ENCODE results near the gene VAV3. TPM values are rescaled to one million over a fixed set of nuclear protein-coding genes. Genes with fewer than 3 reads are reported as not detected.
A peak's percentile ranks its signal among the peaks of the same experiment; 100 is the strongest.

VAV3 gene
- total RNA-seq, 2 donors from 2014 or later, result 11.6 to 14.1 TPM

DNA sequence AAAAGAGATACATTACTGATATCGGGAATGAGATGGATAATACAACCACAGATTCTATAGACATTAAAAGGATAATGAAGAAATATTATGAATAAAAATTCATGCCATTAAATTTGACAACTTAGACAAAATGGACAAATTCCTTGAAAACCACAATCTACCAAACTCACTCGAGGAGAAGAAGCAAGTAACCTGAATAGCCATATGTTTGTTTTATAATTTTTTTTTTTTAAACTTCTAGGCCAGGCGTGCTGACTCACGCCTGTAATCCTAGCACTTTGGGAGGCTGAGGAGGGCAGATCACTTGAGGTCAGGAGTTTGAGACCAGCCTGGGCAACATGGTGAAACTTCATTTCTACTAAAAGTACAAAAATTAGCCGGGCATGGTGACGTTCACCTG, 327.9 kb downstream of the VAV3 start:
- no peaks in the 10 kb centered on the region for H3K36me3 Mint-ChIP-seq
- no peaks in the 10 kb centered on the region for H3K9me3 Mint-ChIP-seq
- no peak overlapping the region for H3K27ac Mint-ChIP-seq
- DNase-seq (ENCODE audit: low spot score), result no peak
- no peaks in the 10 kb centered on the region for H3K27me3 Mint-ChIP-seq
- H3K4me1 Mint-ChIP-seq (ENCODE audit: low read depth in 2 of 2), result peaks cover 5 to 16% of the 10 kb centered on the region in 2 donors
- no peak for ATAC-seq
- no peak overlapping the region for H3K4me3 Mint-ChIP-seq

DNA sequence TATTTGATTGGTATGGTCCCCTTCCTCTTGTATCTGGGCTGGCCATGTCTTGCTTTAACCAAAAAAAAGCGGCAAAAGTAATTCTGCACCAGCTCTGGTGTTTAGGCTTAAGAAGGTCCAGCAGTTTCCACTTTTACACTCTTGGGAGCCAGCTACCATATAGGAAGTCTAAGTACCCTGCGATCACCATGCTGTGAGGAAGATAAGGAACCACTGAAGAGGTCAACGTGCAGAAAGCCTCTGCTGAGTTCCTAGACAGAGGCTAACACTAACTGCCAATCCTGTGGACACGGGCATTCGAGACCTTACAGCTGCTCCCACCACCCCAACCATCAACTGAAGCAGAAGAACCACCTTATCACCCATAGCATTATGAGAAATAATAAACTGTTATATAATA, 331.4 kb downstream of the VAV3 start:
- Mint-ChIP-seq H3K36me3 (no peaks in the 10 kb centered on the region), H3K27ac (no peak overlapping the region), H3K9me3 (no peaks in the 10 kb centered on the region), H3K4me1 (ENCODE audit: low read depth in 2 of 2) (peaks cover 8 to 17% of the 10 kb centered on the region in 2 donors), H3K27me3 (no peaks in the 10 kb centered on the region), H3K4me3 (no peak overlapping the region)
- DNase-seq (ENCODE audit: low spot score) (no peak), ATAC-seq (no peak)

DNA sequence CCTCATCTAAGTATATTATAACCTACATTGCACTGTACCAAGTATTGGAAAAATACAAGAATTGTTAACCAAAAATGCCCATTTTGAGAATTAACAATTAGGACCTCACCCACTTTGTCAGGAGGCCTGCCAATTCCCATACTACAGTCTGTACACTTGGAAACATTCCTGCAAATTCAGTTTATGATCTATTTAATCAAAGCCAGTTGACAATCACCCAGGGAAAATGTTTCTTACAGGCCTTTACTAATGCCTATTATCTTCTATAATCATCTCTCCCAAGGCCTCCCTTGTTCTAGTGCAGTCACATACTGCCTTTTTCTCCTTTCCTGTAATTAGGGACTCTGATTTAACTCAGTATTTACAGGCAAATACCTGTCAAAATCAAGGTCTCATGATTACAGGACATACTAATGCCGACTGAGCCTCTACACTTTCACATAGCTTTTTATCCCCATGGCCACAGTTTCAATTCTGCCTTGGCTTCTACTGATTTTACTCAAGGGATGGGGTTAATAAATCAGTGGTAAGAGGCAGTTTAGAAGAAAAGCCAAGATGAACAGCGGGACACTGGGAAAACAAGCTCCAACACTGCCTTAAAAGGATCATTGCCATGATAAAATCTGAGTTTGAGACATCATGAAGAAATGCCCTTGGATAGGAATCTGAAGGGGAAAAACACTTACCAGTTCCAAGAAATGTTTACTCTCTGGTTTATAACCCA, 338.7 kb downstream of the VAV3 start:
- no peak overlapping the region for H3K4me3 Mint-ChIP-seq
- H3K27ac Mint-ChIP-seq, result no peak overlapping the region
- DNase-seq (ENCODE audit: low spot score) (no peak), ATAC-seq (no peak)
- H3K4me1 Mint-ChIP-seq (ENCODE audit: low read depth in 2 of 2), result peaks cover 10 to 28% of the 10 kb centered on the region in 2 donors
- no peaks in the 10 kb centered on the region for H3K9me3 Mint-ChIP-seq
- no peaks in the 10 kb centered on the region for H3K27me3 Mint-ChIP-seq
- H3K36me3 Mint-ChIP-seq, result no peaks in the 10 kb centered on the region

DNA sequence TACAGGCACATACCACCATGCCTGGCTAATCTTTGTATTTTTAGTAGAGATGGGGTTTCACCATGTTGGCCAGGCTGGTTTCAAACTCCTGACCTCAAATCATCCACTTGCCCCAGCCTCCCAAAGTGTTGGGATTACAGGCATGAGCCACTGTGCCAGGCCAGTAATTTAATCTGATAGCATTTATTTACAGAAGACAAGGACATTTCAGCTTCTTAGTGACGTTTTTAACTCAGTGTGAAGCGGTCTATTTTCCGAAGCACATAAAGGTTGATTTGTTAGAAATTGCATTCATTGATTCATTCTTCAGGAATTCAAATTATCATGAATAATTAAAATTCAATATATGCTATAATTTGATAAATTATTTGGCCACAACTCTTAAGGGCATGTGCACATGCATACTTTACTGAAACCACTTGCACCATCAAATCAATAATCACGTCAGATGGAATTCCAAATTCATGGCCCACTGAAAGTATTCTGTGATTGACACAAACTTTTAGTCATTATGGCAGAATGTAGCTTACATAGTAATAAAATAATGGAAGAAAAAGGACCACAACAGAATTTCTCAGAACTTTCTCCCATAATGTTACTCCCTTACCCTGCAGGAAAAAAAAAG, 339.5 kb downstream of the VAV3 start:
- no peak overlapping the region for H3K27ac Mint-ChIP-seq
- peaks cover 10 to 30% of the 10 kb centered on the region in 2 donors for H3K4me1 Mint-ChIP-seq (ENCODE audit: low read depth in 2 of 2)
- no peaks in the 10 kb centered on the region for H3K9me3 Mint-ChIP-seq
- no peak overlapping the region for H3K4me3 Mint-ChIP-seq
- DNase-seq (ENCODE audit: low spot score) (no peak), ATAC-seq (no peak)
- no peaks in the 10 kb centered on the region for H3K27me3 Mint-ChIP-seq
- H3K36me3 Mint-ChIP-seq, result no peaks in the 10 kb centered on the region

- peak overlapping the region; percentile 4 for H3K4me3 Mint-ChIP-seq
- H3K4me1 Mint-ChIP-seq (ENCODE audit: low read depth in 2 of 2), result peaks cover 11 to 35% of the 10 kb centered on the region in 2 donors
Observed at GRCh38 chr1:107623431-107623830, 341.5 kb downstream of the VAV3 start.

DNA sequence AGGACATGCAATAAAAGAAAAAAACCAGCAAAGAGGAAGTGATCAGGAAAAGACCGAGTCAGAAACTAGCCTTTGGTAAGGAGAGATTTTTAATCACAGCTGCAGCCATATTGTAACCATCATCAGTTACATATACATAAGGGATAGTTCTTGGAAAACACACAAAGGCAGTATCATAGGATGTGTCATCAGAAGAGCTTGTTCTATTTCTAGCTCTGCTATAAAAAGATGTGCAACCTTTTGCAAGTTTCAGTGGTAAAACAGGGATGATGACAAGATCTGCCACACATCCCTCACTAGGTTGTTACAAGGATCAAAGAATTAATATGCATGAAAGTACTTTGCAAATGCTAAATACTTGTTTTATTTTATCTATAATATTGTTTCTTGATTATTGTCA, 342.0 kb downstream of the VAV3 start:
- peak overlapping the region in 1 of 2 donors; percentile 9 for H3K27ac Mint-ChIP-seq
- DNase-seq (ENCODE audit: low spot score) (no peak), ATAC-seq (peak; percentile 70 to 89)
- peaks cover 11 to 35% of the 10 kb centered on the region in 2 donors for H3K4me1 Mint-ChIP-seq (ENCODE audit: low read depth in 2 of 2)
- no peaks in the 10 kb centered on the region for H3K36me3 Mint-ChIP-seq
- peak overlapping the region; percentile 35 for H3K4me3 Mint-ChIP-seq
- H3K9me3 Mint-ChIP-seq, result no peaks in the 10 kb centered on the region
- H3K27me3 Mint-ChIP-seq, result no peaks in the 10 kb centered on the region

More at GRCh38 chr1:107623431-107623830, 341.5 kb downstream of the VAV3 start:
- ATAC-seq (no peak), DNase-seq (ENCODE audit: low spot score) (no peak)
- Mint-ChIP-seq H3K36me3 (no peaks in the 10 kb centered on the region), H3K9me3 (no peaks in the 10 kb centered on the region), H3K27ac (no peak overlapping the region), H3K27me3 (no peaks in the 10 kb centered on the region)

DNA sequence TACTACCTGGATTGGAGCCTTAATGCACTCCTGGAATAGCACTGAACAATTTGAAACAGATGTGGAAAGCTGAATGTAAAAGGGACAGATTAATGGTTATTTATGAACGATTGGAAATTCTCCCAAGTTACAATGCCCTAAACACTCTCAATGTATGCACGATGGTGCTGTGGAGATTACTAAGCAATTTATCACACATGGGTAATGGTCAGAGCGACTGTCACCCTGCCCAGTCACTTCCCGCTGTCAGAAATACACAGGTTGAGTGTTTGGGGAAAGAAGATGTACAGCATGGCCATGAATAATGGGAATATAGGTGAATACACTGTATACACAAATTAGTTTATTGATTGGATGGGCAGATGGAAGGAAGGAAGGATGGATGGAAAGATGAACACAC, 342.4 kb downstream of the VAV3 start:
- no peak for DNase-seq (ENCODE audit: low spot score)
- peak in 1 of 2 donors; percentile 56 for ATAC-seq
- peaks cover 11 to 35% of the 10 kb centered on the region in 2 donors for H3K4me1 Mint-ChIP-seq (ENCODE audit: low read depth in 2 of 2)

GRCh38 chr1:107620753-107621152, 344.2 kb downstream of the VAV3 start:
- no peak overlapping the region for H3K27ac Mint-ChIP-seq
- no peaks in the 10 kb centered on the region for H3K27me3 Mint-ChIP-seq
- DNase-seq (ENCODE audit: low spot score), result no peak
- peaks cover 11 to 31% of the 10 kb centered on the region in 2 donors for H3K4me1 Mint-ChIP-seq (ENCODE audit: low read depth in 2 of 2)
- H3K36me3 Mint-ChIP-seq, result peaks cover 9% of the 10 kb centered on the region
- no peak for ATAC-seq
- no peak overlapping the region for H3K4me3 Mint-ChIP-seq
- no peaks in the 10 kb centered on the region for H3K9me3 Mint-ChIP-seq

More for the DNA sequence above, 342.4 kb downstream of the VAV3 start:
- Mint-ChIP-seq H3K36me3 (no peaks in the 10 kb centered on the region), H3K27ac (peak overlapping the region in 1 of 2 donors; percentile 9), H3K4me3 (peak overlapping the region; percentile 35), H3K9me3 (no peaks in the 10 kb centered on the region), H3K27me3 (no peaks in the 10 kb centered on the region)

- ATAC-seq, result no peak
- DNase-seq (ENCODE audit: low spot score), result no peak
- Mint-ChIP-seq H3K4me1 (ENCODE audit: low read depth in 2 of 2) (peaks cover 14 to 22% of the 10 kb centered on the region in 2 donors), H3K27ac (no peak overlapping the region), H3K27me3 (no peaks in the 10 kb centered on the region), H3K36me3 (peaks cover 28% of the 10 kb centered on the region), H3K4me3 (no peak overlapping the region), H3K9me3 (no peaks in the 10 kb centered on the region)
Observed at GRCh38 chr1:107618539-107618938, 346.4 kb downstream of the VAV3 start.

GRCh38 chr1:107617921-107618320, 347.1 kb downstream of the VAV3 start:
- H3K4me1 Mint-ChIP-seq (ENCODE audit: low read depth in 2 of 2), result peaks cover 14 to 17% of the 10 kb centered on the region in 2 donors
- no peak overlapping the region for H3K27ac Mint-ChIP-seq
- H3K36me3 Mint-ChIP-seq, result peaks cover 35% of the 10 kb centered on the region
- DNase-seq (ENCODE audit: low spot score), result no peak
- no peaks in the 10 kb centered on the region for H3K27me3 Mint-ChIP-seq
- no peaks in the 10 kb centered on the region for H3K9me3 Mint-ChIP-seq
- H3K4me3 Mint-ChIP-seq, result no peak overlapping the region
- no peak for ATAC-seq

- peaks cover 39% of the 10 kb centered on the region for H3K36me3 Mint-ChIP-seq
- no peak overlapping the region for H3K27ac Mint-ChIP-seq
- H3K4me1 Mint-ChIP-seq (ENCODE audit: low read depth in 2 of 2), result peaks cover 9 to 12% of the 10 kb centered on the region in 2 donors
- H3K9me3 Mint-ChIP-seq, result peaks cover 4% of the 10 kb centered on the region
- ATAC-seq, result no peak
- DNase-seq (ENCODE audit: low spot score), result no peak
- no peaks in the 10 kb centered on the region for H3K27me3 Mint-ChIP-seq
- H3K4me3 Mint-ChIP-seq, result no peak overlapping the region
Observed at GRCh38 chr1:107617456-107617855, 347.5 kb downstream of the VAV3 start.

GRCh38 chr1:107609808-107610207, 355.2 kb downstream of the VAV3 start:
- DNase-seq (ENCODE audit: low spot score) (no peak), ATAC-seq (no peak)
- H3K36me3 Mint-ChIP-seq, result peaks cover 30% of the 10 kb centered on the region
- peaks cover 6% of the 10 kb centered on the region for H3K9me3 Mint-ChIP-seq
- H3K27me3 Mint-ChIP-seq, result no peaks in the 10 kb centered on the region
- H3K27ac Mint-ChIP-seq, result no peak overlapping the region
- peaks cover 0 to 11% of the 10 kb centered on the region in 2 donors for H3K4me1 Mint-ChIP-seq (ENCODE audit: low read depth in 2 of 2)
- no peak overlapping the region for H3K4me3 Mint-ChIP-seq

GRCh38 chr1:107604825-107605224, 360.2 kb downstream of the VAV3 start:
- ATAC-seq (no peak), DNase-seq (ENCODE audit: low spot score) (no peak)
- no peaks in the 10 kb centered on the region for H3K27me3 Mint-ChIP-seq
- H3K4me1 Mint-ChIP-seq (ENCODE audit: low read depth in 2 of 2), result peaks cover 0 to 15% of the 10 kb centered on the region in 2 donors
- no peaks in the 10 kb centered on the region for H3K9me3 Mint-ChIP-seq
- H3K4me3 Mint-ChIP-seq, result no peak overlapping the region
- peaks cover 5% of the 10 kb centered on the region for H3K36me3 Mint-ChIP-seq
- H3K27ac Mint-ChIP-seq, result no peak overlapping the region

GRCh38 chr1:107600607-107601160, 364.3 kb downstream of the VAV3 start:
- peaks cover 5% of the 10 kb centered on the region for H3K36me3 Mint-ChIP-seq
- no peak for DNase-seq (ENCODE audit: low spot score)
- no peaks in the 10 kb centered on the region for H3K9me3 Mint-ChIP-seq
- no peak for ATAC-seq
- H3K4me3 Mint-ChIP-seq, result no peak overlapping the region
- H3K4me1 Mint-ChIP-seq (ENCODE audit: low read depth in 2 of 2), result peaks cover 3 to 10% of the 10 kb centered on the region in 2 donors
- no peaks in the 10 kb centered on the region for H3K27me3 Mint-ChIP-seq
- H3K27ac Mint-ChIP-seq, result no peak overlapping the region

Data from natural killer cell treated with Interleukin-12 subunit alpha and Interleukin-12 subunit beta and Interleukin-15 and Interleukin-18, amount 100 ng/mL, for 72 hours (primary cell).